Natural killer cell (primary cell): ENCODE results near the gene RASSF3. TPM values are rescaled to one million over a fixed set of nuclear protein-coding genes. Genes with fewer than 3 reads are reported as not detected.
A peak's percentile ranks its signal among the peaks of the same experiment; 100 is the strongest.

Source experiments
- ATAC-seq, 3 donors: fragments of 150-1000 bp in 2 of 3; fragments of 200-7000 bp in 1 of 3; cut with Tn5 transposase; 1 replicate in 1 of 3; 2 replicates in 2 of 3; pipeline ENCODE4 v1.10.0; 2021; ENCODE audit warnings: mild to moderate bottlenecking in 2 of 3, moderate library complexity in 2 of 3
- DNase-seq, 2 donors: peaks; one replicate each; pipeline versions ENCODE4 v3.0.0 to v3.0.0-alpha.2; 2013 to 2021; ENCODE audit warnings: mixed read lengths in 1 of 2
- H3K27ac ChIP-seq: one replicate; pipeline ENCODE4 v1.5.1; 2013; ENCODE audit warnings: mild to moderate bottlenecking, low read length
- H3K27me3 ChIP-seq: one replicate; pipeline ENCODE4 v1.6.1; 2013; ENCODE audit warnings: low read length; ENCODE audit not compliant: control insufficient read depth, insufficient read depth
- H3K36me3 ChIP-seq: one replicate; pipeline ENCODE4 v1.6.1; 2013; ENCODE audit warnings: low read length; ENCODE audit not compliant: control insufficient read depth, insufficient read depth
- H3K4me1 ChIP-seq: one replicate; pipeline ENCODE4 v1.6.1; 2013; ENCODE audit warnings: low read length; ENCODE audit not compliant: control insufficient read depth, insufficient read depth
- H3K4me3 ChIP-seq: one replicate; pipeline ENCODE4 v1.5.1; 2013; ENCODE audit warnings: low read length
- H3K9me3 ChIP-seq: one replicate; pipeline ENCODE4 v1.6.1; 2013; ENCODE audit warnings: low read length; ENCODE audit not compliant: control insufficient read depth, insufficient read depth
- H3K27ac Mint-ChIP-seq, 2 donors: one replicate each; pipeline ENCODE4 v1.8.0; 2022; ENCODE audit warnings: mild to moderate bottlenecking in 2 of 2, mixed read lengths in 2 of 2, moderate library complexity in 1 of 2
- H3K27me3 Mint-ChIP-seq, 2 donors: one replicate each; pipeline ENCODE4 v1.8.0; 2022; ENCODE audit warnings: low read depth in 2 of 2, mixed read lengths in 2 of 2
- H3K36me3 Mint-ChIP-seq: one replicate; pipeline ENCODE4 v1.8.0; 2022; ENCODE audit warnings: mixed read lengths
- H3K4me1 Mint-ChIP-seq, 2 donors: one replicate each; pipeline ENCODE4 v1.8.0; 2022; ENCODE audit warnings: mixed read lengths in 2 of 2
- H3K4me3 Mint-ChIP-seq: one replicate; pipeline ENCODE4 v1.8.0; 2022; ENCODE audit warnings: mild to moderate bottlenecking, moderate library complexity, mixed read lengths
- H3K9me3 Mint-ChIP-seq, 2 donors: one replicate each; pipeline ENCODE4 v1.8.0; 2022; ENCODE audit warnings: mixed read lengths in 2 of 2
- CTCF ChIP-seq: fragments of 200-600 bp; IDR thresholded peaks from one replicate; pipeline ENCODE4 v1.8.0; 2022; ENCODE audit warnings: antibody characterized with exemption
- WGBS: methylation state at CpG from one replicate; pipeline ENCODE4 v1.1.7; 2013; ENCODE audit warnings: missing lambda C conversion rate; ENCODE audit not compliant: insufficient coverage; 5-methylcytosine and 5-hydroxymethylcytosine counted together
- intact Hi-C: fragments of 100-400 bp; cut with micrococcal nuclease; formaldehyde crosslinking; loops from one replicate; pipeline ENCODE4 v1.14.2; 2022
- total RNA-seq, 4 donors: library from RNA; stranded (reverse); fragments of 120-200 nt in 1 of 4; gene quantifications; one replicate each; pipeline versions ENCODE4 v1.2.3 to v1.2.4, GENCODE V29; 2013 to 2022

The RASSF3 gene
- total RNA-seq, 3 donors from 2014 or later (not counting 1 experiment from before 2014, with no cell fraction given), result 63.4 to 105 (median 80.5) TPM

GRCh38 chr12:64655141-64655540 is 44.8 kb downstream of the RASSF3 start:
- Histone ChIP-seq H3K27me3 (no peaks in the 10 kb centered on the region), H3K9me3 (no peaks in the 10 kb centered on the region), H3K36me3 (peaks cover under 1% of the 10 kb centered on the region), H3K4me3 (no peak overlapping the region), H3K27ac (no peak overlapping the region), H3K4me1 (peaks cover 43% of the 10 kb centered on the region)
- H3K27me3 Mint-ChIP-seq, result no peaks in the 10 kb centered on the region
- no peak for ATAC-seq
- H3K27ac Mint-ChIP-seq, result peak overlapping the region in 1 of 2 donors; percentile 98
- no peak overlapping the region for H3K4me3 Mint-ChIP-seq
- H3K9me3 Mint-ChIP-seq, result no peaks in the 10 kb centered on the region
- peaks cover 65% of the 10 kb centered on the region in 2 donors for H3K4me1 Mint-ChIP-seq
- intact Hi-C loops, result loop anchor here (5.0 kb wide), 1 partner anchor 42 kb away; no protein-coding TSS in a partner anchor
- 92% methylated on average over 3 of the region's 3 CpGs for WGBS
- no peak for TF ChIP-seq CTCF
- H3K36me3 Mint-ChIP-seq, result no peaks in the 10 kb centered on the region
- no peak for DNase-seq

GRCh38 chr12:64656429-64656828 is 46.1 kb downstream of the RASSF3 start:
- 70% methylated on average over 1 of the region's 1 CpG for WGBS
- ATAC-seq, result no peak
- peaks cover 69 to 75% of the 10 kb centered on the region in 2 donors for H3K4me1 Mint-ChIP-seq

GRCh38 chr12:64658892-64659481 is 48.7 kb downstream of the RASSF3 start:
- Mint-ChIP-seq H3K4me1 (peaks cover 66 to 76% of the 10 kb centered on the region in 2 donors), H3K27ac (peak overlapping the region; percentile 90 to 98), H3K4me3 (peak overlapping the region; percentile 49), H3K36me3 (no peaks in the 10 kb centered on the region), H3K9me3 (no peaks in the 10 kb centered on the region), H3K27me3 (no peaks in the 10 kb centered on the region)
- WGBS, result 100% methylated on average over 3 of the region's 3 CpGs
- ATAC-seq (peak in 1 of 3 donors; percentile 15), DNase-seq (no peak)
- Histone ChIP-seq H3K4me3 (no peak overlapping the region), H3K27me3 (no peaks in the 10 kb centered on the region), H3K36me3 (no peaks in the 10 kb centered on the region), H3K4me1 (peaks cover 55% of the 10 kb centered on the region), H3K27ac (peak overlapping the region; percentile 67), H3K9me3 (no peaks in the 10 kb centered on the region)
- intact Hi-C loops, result loop anchor here (2.0 to 5.0 kb wide), 3 partner anchors 22 to 50 kb away; no protein-coding TSS in a partner anchor
- no peak for TF ChIP-seq CTCF

More at GRCh38 chr12:64656429-64656828, 46.1 kb downstream of the RASSF3 start:
- Mint-ChIP-seq H3K27ac (peak overlapping the region; percentile 90 to 98), H3K36me3 (no peaks in the 10 kb centered on the region), H3K27me3 (no peaks in the 10 kb centered on the region), H3K9me3 (no peaks in the 10 kb centered on the region), H3K4me3 (peak overlapping the region; percentile 25)
- Histone ChIP-seq H3K36me3 (no peaks in the 10 kb centered on the region), H3K4me1 (peaks cover 47% of the 10 kb centered on the region), H3K9me3 (no peaks in the 10 kb centered on the region), H3K27me3 (no peaks in the 10 kb centered on the region), H3K4me3 (no peak overlapping the region), H3K27ac (no peak overlapping the region)
- peak in 1 of 2 donors; percentile 14 for DNase-seq
- intact Hi-C loops, result loop anchor here (5.0 kb wide), 1 partner anchor 41 kb away; no protein-coding TSS in a partner anchor
- TF ChIP-seq CTCF, result no peak
